G401 (cell line): ENCODE results near the gene AMY2B. TPM values are rescaled to one million over a fixed set of nuclear protein-coding genes. Genes with fewer than 3 reads are reported as not detected.
"Not testable (repeated sequence)": the region's sequence is repeated elsewhere in the genome, so short reads cannot be mapped to it uniquely, and the experiment has no call there.

Experiments used
- DNase-seq: peaks from one replicate; pipeline ENCODE4 v3.0.0-alpha.2; 2015; ENCODE audit warnings: low spot score
- in situ Hi-C: cut with HindIII; loops from 2 replicates; pipeline ENCODE4 v1.10.0; 2016; ENCODE audit warnings: low sequenced_read_pairs, mixed read lengths
- total RNA-seq: library from RNA; depleted of rRNA; stranded (reverse); fragments of >200 nt; shearing (Covaris generic); gene quantifications from 2 replicates; pipeline ENCODE4 v1.2.3, GENCODE V29; 2014; rRNA removed

The AMY2B gene
- total RNA-seq, 1 experiment from 2014 or later = 0.95 TPM

GRCh38 chr1:103602740-103603139 lies 31.4 kb downstream of the AMY2B start:
- DNase-seq, in situ Hi-C loops: not testable (repeated sequence)

DNA sequence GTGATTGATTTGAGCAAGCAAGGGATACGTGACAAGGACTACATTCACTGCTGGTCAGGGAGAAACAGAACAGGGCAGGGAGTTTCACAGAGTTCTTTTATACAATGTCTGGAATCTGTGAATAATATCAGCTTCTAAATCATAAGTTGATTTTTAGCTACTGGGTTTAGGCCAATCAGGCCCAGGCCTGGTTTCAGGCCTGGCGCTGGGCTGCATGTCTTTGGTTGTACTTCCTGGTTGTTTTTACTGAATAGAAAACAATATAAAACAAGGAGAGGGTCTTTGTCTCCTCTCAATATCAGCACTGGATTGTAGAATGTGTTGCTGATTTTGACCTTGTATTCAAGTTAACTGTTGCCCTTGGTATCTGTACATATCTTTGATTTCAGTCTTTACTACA lies 45.0 kb downstream of the AMY2B start:
- in situ Hi-C loops = no loop called here
- no peak for DNase-seq

DNA sequence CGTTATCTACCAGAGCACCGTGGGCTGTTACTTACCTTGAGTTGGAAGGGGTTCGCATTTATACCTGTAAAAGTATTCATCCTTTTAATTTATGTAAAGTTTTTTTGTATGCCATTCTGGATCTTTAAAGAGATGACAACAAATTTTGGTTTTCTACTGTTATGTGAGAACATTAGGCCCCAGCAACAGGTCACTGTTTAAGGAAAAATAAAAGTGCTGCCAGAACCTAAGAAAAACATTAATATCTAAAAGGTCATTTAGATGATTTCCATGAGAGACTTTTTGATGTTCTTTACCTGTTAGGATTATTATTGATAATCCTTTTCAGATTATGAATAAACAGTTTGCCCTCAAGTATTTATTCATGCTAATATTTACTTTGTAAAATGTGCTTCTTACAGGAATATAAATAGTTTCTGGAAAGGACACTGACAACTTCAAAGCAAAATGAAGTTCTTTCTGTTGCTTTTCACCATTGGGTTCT lies 45.6 kb downstream of the AMY2B start, which contains the start of gene AMY2A:
TSS of gene AMY2A (plus strand) at position 434 of the 484 bp plus-strand sequence. CDS start at position 448, 14 bp downstream.
- in situ Hi-C loops, DNase-seq: not testable (repeated sequence)

DNA sequence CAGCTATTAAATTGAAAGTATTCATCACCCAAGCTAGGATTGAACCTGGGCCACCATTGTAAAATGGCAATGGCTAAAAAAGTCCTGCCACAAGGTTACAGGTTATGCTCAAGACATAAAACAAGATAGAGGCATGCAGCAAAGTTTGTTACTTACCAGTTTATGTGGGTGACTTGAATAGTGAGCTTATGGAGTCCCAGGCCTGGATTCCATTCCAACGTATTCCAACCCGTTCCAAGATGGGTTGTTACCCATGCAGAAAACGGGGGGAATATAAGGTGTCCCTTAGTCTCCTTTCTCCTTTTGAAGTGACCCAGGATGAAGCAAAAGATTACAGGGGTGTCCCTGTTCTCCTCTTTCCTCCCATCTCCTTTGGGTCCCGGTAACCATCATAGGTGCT lies 56.0 kb downstream of the AMY2B start:
- DNase-seq, in situ Hi-C loops: not testable (repeated sequence)

Other genes with a start within 250 kb of the AMY2B start
- 6.5 and 25.7 TPM in 2 replicates for gene RNPC3, start 45.9 kb upstream of the AMY2B start, total RNA-seq
- gene AMY2A, start 45.8 kb downstream of the AMY2B start, total RNA-seq = not detected in 2 replicates
- gene AMY1A, start 84.2 kb downstream of the AMY2B start, total RNA-seq = not detected in 2 replicates
- gene AMY1B, start 124.6 kb downstream of the AMY2B start, total RNA-seq = not detected in 2 replicates
- not detected in 2 replicates for gene AMY1C, start 178.3 kb downstream of the AMY2B start, total RNA-seq